Measurements from ENCODE around the gene LIN54.
"Not testable (repeated sequence)": the region's sequence is repeated elsewhere in the genome, so short reads cannot be mapped to it uniquely, and the experiment has no call there.

The LIN54 gene

GRCh38 chr4:82934441-82934840 lies 76.2 kb downstream of the LIN54 start:
- DNase-seq: no peak

GRCh38 chr4:82930848-82931755 lies 79.5 kb downstream of the LIN54 start:
- no peak for DNase-seq

- DNase-seq: no peak
Measured at GRCh38 chr4:82921795-82922194, 88.8 kb downstream of the LIN54 start.

GRCh38 chr4:82919386-82919785 lies 91.2 kb downstream of the LIN54 start:
- DNase-seq: no peak

- DNase-seq: no peak
Measured at GRCh38 chr4:82918091-82918490, 92.5 kb downstream of the LIN54 start.

GRCh38 chr4:82913968-82914367 lies 96.7 kb downstream of the LIN54 start:
- DNase-seq: not testable (repeated sequence)

- no peak for DNase-seq
Measured at GRCh38 chr4:82913305-82913704, 97.3 kb downstream of the LIN54 start.

- DNase-seq: no peak
Measured at GRCh38 chr4:82909326-82909725, 101.3 kb downstream of the LIN54 start.

GRCh38 chr4:82906469-82906868 lies 104.2 kb downstream of the LIN54 start:
- DNase-seq: no peak

GRCh38 chr4:82905205-82905604 lies 105.4 kb downstream of the LIN54 start:
- peak; percentile 17 for DNase-seq

- no peak for DNase-seq
Measured at GRCh38 chr4:82903737-82904136, 106.9 kb downstream of the LIN54 start.

- DNase-seq: no peak
Measured at GRCh38 chr4:82901183-82901718, 109.4 kb downstream of the LIN54 start.

GRCh38 chr4:82900411-82901182 lies 110.0 kb downstream of the LIN54 start, which contains the start of gene THAP9:
Gene THAP9, plus strand, starts transcription at chr4:82900735. Its CDS starts 68 bp downstream, at chr4:82900803.
- peak; percentile 97 for DNase-seq

GRCh38 chr4:82900066-82900410 lies 110.6 kb downstream of the LIN54 start:
- no peak for DNase-seq

GRCh38 chr4:82899374-82900065 lies 111.1 kb downstream of the LIN54 start:
- no peak for DNase-seq

- peak; percentile 26 for DNase-seq
Measured at GRCh38 chr4:82898322-82899243, 112.0 kb downstream of the LIN54 start.

- DNase-seq: no peak
Measured at GRCh38 chr4:82896755-82897154, 113.9 kb downstream of the LIN54 start.

- no peak for DNase-seq
Measured at GRCh38 chr4:82893942-82894341, 116.7 kb downstream of the LIN54 start.

GRCh38 chr4:82892467-82892802 lies 118.2 kb downstream of the LIN54 start:
- no peak for DNase-seq

- DNase-seq: no peak
Measured at GRCh38 chr4:82891707-82892466, 118.7 kb downstream of the LIN54 start.

Measured in CD4-positive, alpha-beta T cell treated with Interleukin-17A for 4 hours (primary cell).